HFFc6 (cell line): ENCODE measurements around the gene CYTH4. TPM values are rescaled to one million over a fixed set of nuclear protein-coding genes. Genes with fewer than 3 reads are reported as not detected.

Experiments used
- DNase-seq: peaks from one replicate; pipeline ENCODE4 v3.0.0-alpha.2; 2018
- H3K27ac Mint-ChIP-seq: 2 replicates; pipeline ENCODE4 v1.8.0; 2020; ENCODE audit warnings: mild to moderate bottlenecking, mixed read lengths
- H3K27me3 Mint-ChIP-seq: 2 replicates; pipeline ENCODE4 v1.8.0; 2021; ENCODE audit warnings: mild to moderate bottlenecking, moderate library complexity, mixed read lengths; ENCODE audit not compliant: insufficient read depth
- H3K36me3 Mint-ChIP-seq: 2 replicates; pipeline ENCODE4 v1.8.0; 2021; ENCODE audit warnings: low read depth, mixed read lengths
- H3K4me1 Mint-ChIP-seq: 2 replicates; pipeline ENCODE4 v1.8.0; 2020; ENCODE audit warnings: low read depth, mixed read lengths
- H3K4me3 Mint-ChIP-seq: 2 replicates; pipeline ENCODE4 v1.8.0; 2020; ENCODE audit warnings: mild to moderate bottlenecking, moderate library complexity, mixed read lengths
- H3K9me3 Mint-ChIP-seq: 2 replicates; pipeline ENCODE4 v1.8.0; 2020; ENCODE audit warnings: mild to moderate bottlenecking, mixed read lengths
- CTCF ChIP-seq: fragments of 200-600 bp; sonication (generic); IDR thresholded peaks from 2 replicates; pipeline ENCODE4 v1.5.0; 2021; ENCODE audit warnings: antibody characterized with exemption, mild to moderate bottlenecking
- total RNA-seq, 6 experiments: library from RNA; stranded (reverse); fragmentation: NEBNext Ultra II Directional; extraction: Animal tissue kit (Norgen Biotek cat#: 25700); gene quantifications; 2 replicates in 1 of 6; 3 replicates in 5 of 6; pipeline ENCODE4 v1.2.3, GENCODE V29; 2021

Gene CYTH4
- total RNA-seq, 6 experiments from 2014 or later: 0.28 TPM; not detected in 5

DNA sequence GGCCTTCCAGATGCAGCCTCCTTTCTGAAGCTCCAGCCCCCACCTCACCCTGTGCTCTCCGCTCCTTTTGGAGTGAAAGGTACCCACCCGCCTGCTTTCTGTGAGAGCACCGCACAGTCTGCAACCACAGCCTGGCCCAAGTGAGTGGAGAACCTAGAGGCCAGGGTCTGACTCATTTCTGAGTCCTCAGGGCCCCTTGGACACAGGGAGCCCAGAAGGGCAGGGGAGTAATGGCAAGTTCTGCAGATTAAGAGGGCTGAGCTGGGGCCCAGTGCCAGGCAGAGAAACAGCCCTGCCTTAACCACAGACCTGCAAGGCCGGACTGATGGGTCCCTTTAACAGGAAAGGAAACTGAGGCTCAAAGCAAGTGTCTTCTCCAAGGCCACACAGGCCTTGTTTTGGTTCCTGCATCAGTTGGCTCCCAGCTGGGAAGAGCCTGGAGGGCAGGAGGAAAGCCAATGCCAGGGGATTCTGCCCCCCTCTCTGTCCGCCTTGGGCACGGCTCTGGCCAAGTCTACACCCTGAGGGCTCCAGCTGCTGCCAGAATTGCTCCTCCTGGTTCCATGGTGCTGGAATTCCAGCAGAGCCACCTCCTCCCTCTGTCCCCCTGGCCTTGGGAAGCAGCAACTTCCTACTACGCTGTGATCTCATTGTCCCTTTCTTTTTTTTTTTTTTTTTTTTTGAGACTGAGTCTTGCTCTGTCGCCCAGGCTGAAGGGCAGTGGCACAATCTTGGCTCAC, 55.1 kb downstream of the CYTH4 start:
- Mint-ChIP-seq H3K4me1 (peaks cover 38% of the 10 kb centered on the region), H3K9me3 (no peaks in the 10 kb centered on the region), H3K27ac (0 out of 2 replicates have a peak overlapping the region, but pooled peaks have one; percentile 15), H3K4me3 (no peak overlapping the region), H3K27me3 (peaks cover 12% of the 10 kb centered on the region), H3K36me3 (no peaks in the 10 kb centered on the region)
- no peak for TF ChIP-seq CTCF
- peak; percentile 34 for DNase-seq

DNA sequence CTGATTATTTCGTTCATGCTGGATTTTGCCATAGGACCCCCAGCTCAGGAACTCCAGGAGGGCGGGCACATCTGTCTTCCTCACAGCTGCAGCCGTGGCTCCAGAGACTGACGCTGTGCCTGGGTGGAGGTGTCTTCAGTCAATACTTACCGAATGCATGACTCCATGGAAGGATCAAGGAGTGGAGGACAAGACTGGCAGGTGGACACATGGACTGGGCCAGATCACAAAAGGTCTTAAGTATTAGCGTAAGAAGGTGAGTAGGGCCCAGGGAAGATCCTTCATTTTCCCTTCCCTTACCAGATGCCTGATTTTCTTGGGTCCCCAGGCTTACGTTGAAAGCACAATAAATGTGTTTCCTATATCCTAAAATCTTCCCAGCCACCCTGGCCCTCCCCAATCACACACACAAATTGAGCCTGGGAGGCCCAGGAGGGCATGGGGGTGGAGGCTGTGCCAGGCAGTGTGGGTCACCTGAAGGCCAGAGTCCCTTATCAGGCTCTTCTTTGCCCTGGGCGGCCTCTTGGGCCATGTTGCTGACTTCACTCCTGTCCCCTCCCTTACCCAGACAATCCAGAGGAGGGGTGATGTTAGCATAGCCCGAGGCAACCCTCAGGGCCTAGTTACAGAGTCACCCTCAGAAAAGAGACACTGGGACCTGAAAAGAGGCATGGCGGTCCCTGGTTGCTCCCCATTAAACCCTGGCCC, 56.4 kb downstream of the CYTH4 start:
- Mint-ChIP-seq H3K9me3 (no peaks in the 10 kb centered on the region), H3K27ac (no peak overlapping the region), H3K36me3 (no peaks in the 10 kb centered on the region), H3K4me1 (peaks cover 38% of the 10 kb centered on the region), H3K27me3 (peaks cover 10% of the 10 kb centered on the region), H3K4me3 (no peak overlapping the region; the same call in 1 of the 2 replicates)
- no peak for DNase-seq
- TF ChIP-seq CTCF: no peak

- TF ChIP-seq CTCF: no peak
- no peak for DNase-seq
- Mint-ChIP-seq H3K4me1 (peaks cover 36% of the 10 kb centered on the region), H3K27ac (no peak overlapping the region), H3K36me3 (no peaks in the 10 kb centered on the region), H3K27me3 (peaks cover 7% of the 10 kb centered on the region), H3K9me3 (no peaks in the 10 kb centered on the region), H3K4me3 (no peak overlapping the region)
These were observed 58.3 kb downstream of the CYTH4 start for GRCh38 chr22:37340331-37341262.

DNA sequence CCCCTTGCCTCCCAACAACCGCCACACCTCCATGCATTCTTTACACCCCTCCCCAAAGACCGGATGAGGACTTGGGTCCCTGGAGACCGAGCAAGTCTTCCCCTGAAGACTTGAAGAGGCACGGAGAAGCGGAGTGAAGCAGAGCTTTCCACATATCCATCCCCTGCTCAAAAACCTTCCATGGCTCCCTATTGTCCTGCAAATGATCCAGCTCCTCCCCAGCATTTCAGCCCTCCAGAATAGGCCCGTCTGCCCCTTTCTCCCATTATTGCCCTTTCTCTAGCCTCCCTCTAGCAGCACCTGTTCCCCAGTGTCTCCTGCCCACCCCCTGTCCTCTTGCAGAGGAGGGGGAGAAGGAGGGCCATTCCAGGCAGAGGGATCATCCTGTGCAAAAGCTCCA, 59.8 kb downstream of the CYTH4 start:
- no peak overlapping the region for H3K4me3 Mint-ChIP-seq
- peaks cover 7% of the 10 kb centered on the region for H3K27me3 Mint-ChIP-seq
- peaks cover 37% of the 10 kb centered on the region for H3K4me1 Mint-ChIP-seq
- no peak overlapping the region for H3K27ac Mint-ChIP-seq
- TF ChIP-seq CTCF: no peak
- H3K36me3 Mint-ChIP-seq: no peaks in the 10 kb centered on the region
- DNase-seq: no peak
- H3K9me3 Mint-ChIP-seq: no peaks in the 10 kb centered on the region

DNA sequence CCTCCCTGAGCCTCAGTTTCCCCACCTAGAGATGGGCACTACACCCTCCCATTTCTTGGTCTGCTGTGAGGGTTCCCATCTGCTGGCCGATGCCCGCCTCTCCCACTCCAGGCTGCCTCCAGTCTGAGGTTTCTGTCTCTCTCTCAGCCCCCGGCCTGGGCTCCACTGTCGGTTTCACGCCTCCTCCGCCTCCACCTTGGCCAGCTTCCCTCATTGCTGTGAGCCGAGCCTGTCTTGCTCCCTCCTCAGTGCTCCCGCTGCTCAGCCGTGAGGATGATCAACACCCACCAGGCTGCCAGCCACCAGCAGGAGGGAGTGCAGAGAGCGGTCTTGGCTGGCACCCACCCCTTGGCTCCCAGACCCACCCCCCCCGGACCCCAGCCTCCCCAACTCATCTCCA, 61.0 kb downstream of the CYTH4 start:
- no peaks in the 10 kb centered on the region for H3K36me3 Mint-ChIP-seq
- TF ChIP-seq CTCF: no peak
- H3K9me3 Mint-ChIP-seq: no peaks in the 10 kb centered on the region
- H3K27ac Mint-ChIP-seq: no peak overlapping the region
- peaks cover 24% of the 10 kb centered on the region for H3K4me1 Mint-ChIP-seq
- H3K27me3 Mint-ChIP-seq: peaks cover 10% of the 10 kb centered on the region
- H3K4me3 Mint-ChIP-seq: no peak overlapping the region
- no peak for DNase-seq
